Ureter (tissue), 1 donor: ENCODE results near the gene VSIG1. TPM values are rescaled to one million over a fixed set of nuclear protein-coding genes. Genes with fewer than 3 reads are reported as not detected.

Experiments
- total RNA-seq: library from RNA; stranded (reverse); gene quantifications from one replicate; pipeline ENCODE4 v1.2.4, GENCODE V29; 2023
- donor health status: DM: yes; HTN: yes; CAD: no.

The VSIG1 gene
- total RNA-seq, 1 donor from 2014 or later: 1.7 TPM

Other genes starting within 250 kb of the VSIG1 start
- 29.9 TPM for gene MID2, start 219.2 kb upstream of the VSIG1 start, total RNA-seq
- gene TEX13B, start 62.7 kb upstream of the VSIG1 start, total RNA-seq: not detected
- gene PSMD10, start 46.5 kb downstream of the VSIG1 start, total RNA-seq: 32.9 TPM
- gene ATG4A, start 46.7 kb downstream of the VSIG1 start, total RNA-seq: 12.4 TPM